Smooth muscle cell (in vitro differentiated cells): ENCODE data around the gene AP2B1. TPM values are rescaled to one million over a fixed set of nuclear protein-coding genes. Genes with fewer than 3 reads are reported as not detected.
A peak's percentile ranks its signal among the peaks of the same experiment; 100 is the strongest.
"Not testable (repeated sequence)": the region's sequence is repeated elsewhere in the genome, so short reads cannot be mapped to it uniquely, and the experiment has no call there.

Experiments used
- DNase-seq: peaks from one replicate; lab custom pipeline; 2025; ENCODE audit not compliant: unreplicated experiment; lab: John Stamatoyannopoulos, UW
- H2AFZ ChIP-seq: fragments of 200-600 bp; sonication (generic); 2 replicates; pipeline ENCODE4 v1.6.0; 2016; ENCODE audit warnings: antibody characterized with exemption, low read depth, mild to moderate bottlenecking
- H3F3A ChIP-seq: fragments of 200-600 bp; sonication (generic); 2 replicates; pipeline ENCODE4 v1.6.0; 2017; ENCODE audit warnings: antibody characterized with exemption, low read depth
- H3K27ac ChIP-seq: fragments of 200-600 bp; sonication (generic); 2 replicates; pipeline ENCODE4 v1.5.1; 2016; ENCODE audit warnings: low read depth, mild to moderate bottlenecking
- H3K27me3 ChIP-seq: fragments of 200-600 bp; sonication (generic); 2 replicates; pipeline ENCODE4 v1.6.1; 2016; ENCODE audit warnings: low read depth, mild to moderate bottlenecking
- H3K36me3 ChIP-seq: fragments of 200-600 bp; sonication (generic); 2 replicates; pipeline ENCODE4 v1.5.1; 2016; ENCODE audit warnings: low read depth
- H3K4me1 ChIP-seq: fragments of 200-600 bp; sonication (generic); 2 replicates; pipeline ENCODE4 v1.5.1; 2016; ENCODE audit warnings: low read depth
- H3K4me2 ChIP-seq: fragments of 200-600 bp; sonication (generic); 2 replicates; pipeline ENCODE4 v1.6.0; 2016; ENCODE audit warnings: mild to moderate bottlenecking
- H3K4me3 ChIP-seq: fragments of 200-600 bp; sonication (generic); 2 replicates; pipeline ENCODE4 v1.5.1; 2016; ENCODE audit warnings: mild to moderate bottlenecking
- H3K79me2 ChIP-seq: fragments of 200-600 bp; sonication (generic); 2 replicates; pipeline ENCODE4 v1.6.0; 2016; ENCODE audit warnings: low read depth, mild to moderate bottlenecking
- H3K9ac ChIP-seq: fragments of 200-600 bp; sonication (generic); 2 replicates; pipeline ENCODE4 v1.6.0; 2016; ENCODE audit warnings: low read depth
- H3K9me3 ChIP-seq: fragments of 200-600 bp; sonication (generic); replicated peaks from 2 replicates; pipeline ENCODE4 v1.5.1; 2016; ENCODE audit warnings: low read depth
- H4K20me1 ChIP-seq: fragments of 200-600 bp; sonication (generic); 2 replicates; pipeline ENCODE4 v1.6.0; 2016; ENCODE audit warnings: low read depth
- CTCF ChIP-seq: fragments of 200-600 bp; sonication (generic); IDR thresholded peaks from 2 replicates; pipeline ENCODE4 v1.5.1; 2017; ENCODE audit warnings: borderline replicate concordance, mild to moderate bottlenecking, antibody characterized with exemption; ENCODE audit not compliant: insufficient read depth, poor library complexity, severe bottlenecking
- WGBS: methylation state at CpG from one replicate; pipeline ENCODE4 v1.1.7; 2016; ENCODE audit warnings: low lambda C conversion rate; 5-methylcytosine and 5-hydroxymethylcytosine counted together
- polyA plus RNA-seq: library from polyadenylated mRNA; unstranded; fragments of >200 nt; fragmentation: Nextera tagmentation; extraction: Ambion mirVana; gene quantifications from 2 replicates; pipeline ENCODE4 v1.2.1, GENCODE V29; 2016
- total RNA-seq: library from RNA; depleted of rRNA; stranded (reverse); fragments of >200 nt; gene quantifications from 2 replicates; pipeline ENCODE4 v1.2.3, GENCODE V29; 2014

The AP2B1 gene
- total and polyA plus RNA-seq, 2 experiments from 2014 or later, result 58.5 to 92.3 TPM

GRCh38 chr17:35607239-35607847, 20.2 kb downstream of the AP2B1 start:
- no peaks in the 10 kb centered on the region for H3K9me3 ChIP-seq
- no peak overlapping the region for H3K27ac ChIP-seq
- no peak for TF ChIP-seq CTCF
- H3K9ac ChIP-seq, result no peak overlapping the region
- no peaks in the 10 kb centered on the region for H3K27me3 ChIP-seq
- no peak overlapping the region for H3K4me3 ChIP-seq
- peaks cover 3% of the 10 kb centered on the region for H3K79me2 ChIP-seq
- H3F3A ChIP-seq, result peaks cover 4% of the 10 kb centered on the region
- no peak overlapping the region for H3K4me2 ChIP-seq
- 94% methylated on average over 3 of the region's 3 CpGs for WGBS
- no peak for DNase-seq
- H3K4me1 ChIP-seq, result no peaks in the 10 kb centered on the region
- peaks cover 36% of the 10 kb centered on the region for H4K20me1 ChIP-seq
- no peak overlapping the region for H2AFZ ChIP-seq
- H3K36me3 ChIP-seq, result peaks cover 4% of the 10 kb centered on the region

- no peaks in the 10 kb centered on the region for H3K27me3 ChIP-seq
- H3K9me3 ChIP-seq, result no peaks in the 10 kb centered on the region
- no peak overlapping the region for H2AFZ ChIP-seq
- no peak overlapping the region for H3K4me3 ChIP-seq
- H3K4me2 ChIP-seq, result no peak overlapping the region
- H4K20me1 ChIP-seq, result peaks cover 38% of the 10 kb centered on the region
- no peaks in the 10 kb centered on the region for H3K4me1 ChIP-seq
- 96% methylated on average over 4 of the region's 4 CpGs for WGBS
- H3F3A ChIP-seq, result peaks cover 4% of the 10 kb centered on the region
- H3K36me3 ChIP-seq, result peaks cover 4% of the 10 kb centered on the region
- H3K79me2 ChIP-seq, result peaks cover 8% of the 10 kb centered on the region
- H3K9ac ChIP-seq, result no peak overlapping the region
- no peak for TF ChIP-seq CTCF
- DNase-seq, result no peak
- H3K27ac ChIP-seq, result no peak overlapping the region
Observed at GRCh38 chr17:35609831-35610230, 22.7 kb downstream of the AP2B1 start.

- not testable (repeated sequence) for DNase-seq, H3K9ac ChIP-seq, H3K27me3 ChIP-seq, H3F3A ChIP-seq, H3K4me3 ChIP-seq, H3K27ac ChIP-seq, H3K36me3 ChIP-seq, H3K4me2 ChIP-seq, H3K79me2 ChIP-seq, H2AFZ ChIP-seq, H3K4me1 ChIP-seq, H3K9me3 ChIP-seq
- H4K20me1 ChIP-seq, result peaks cover 44% of the 10 kb centered on the region
- 92% methylated on average over 12 of the region's 12 CpGs for WGBS
Observed at GRCh38 chr17:35610746-35611145, 23.6 kb downstream of the AP2B1 start.

GRCh38 chr17:35612924-35613521, 25.9 kb downstream of the AP2B1 start:
- H3K79me2 ChIP-seq, result peaks cover 15% of the 10 kb centered on the region
- 56% methylated on average over 2 of the region's 2 CpGs for WGBS
- peaks cover 4% of the 10 kb centered on the region for H3K36me3 ChIP-seq

More at GRCh38 chr17:35612924-35613521, 25.9 kb downstream of the AP2B1 start:
- Histone ChIP-seq H3F3A (peaks cover 4% of the 10 kb centered on the region), H3K27ac (no peak overlapping the region), H3K9me3 (no peaks in the 10 kb centered on the region), H3K4me3 (no peak overlapping the region), H4K20me1 (peaks cover 59% of the 10 kb centered on the region), H3K4me1 (no peaks in the 10 kb centered on the region), H3K27me3 (no peaks in the 10 kb centered on the region), H3K9ac (no peak overlapping the region), H3K4me2 (no peak overlapping the region), H2AFZ (no peak overlapping the region)
- peak; percentile 57 for TF ChIP-seq CTCF
- no peak for DNase-seq
